Measurements from ENCODE around the gene GOLGA6L22. TPM values are rescaled to one million over a fixed set of nuclear protein-coding genes. Genes with fewer than 3 reads are reported as not detected.
"Not testable (repeated sequence)": the region's sequence is repeated elsewhere in the genome, so short reads cannot be mapped to it uniquely, and the experiment has no call there.

The GOLGA6L22 gene
- total RNA-seq, 2 experiments from 2014 or later, result not detected

- not testable (repeated sequence) for BruUV-seq (replicated peaks)
Observed at GRCh38 chr15:22516140-22516539, 57.4 kb downstream of the GOLGA6L22 start.

More at GRCh38 chr15:22516140-22516539, 57.4 kb downstream of the GOLGA6L22 start:
- H3K27ac ChIP-seq (ENCODE audit: low read depth, low read length, poor library complexity, severe bottlenecking); H4K20me1 ChIP-seq (ENCODE audit: insufficient read depth, low read length); H2AFZ ChIP-seq (ENCODE audit: low read length); H3K36me3 ChIP-seq (ENCODE audit: insufficient read depth, low read length); CTCF ChIA-PET (ENCODE audit: unreplicated experiment); H3K4me1 ChIP-seq (ENCODE audit: insufficient read depth, low read length, poor library complexity, severe bottlenecking); H3K79me2 ChIP-seq (ENCODE audit: insufficient read depth, low read depth, low read length); POLR2A ChIA-PET; H3K9me2 ChIP-seq (ENCODE audit: insufficient read depth, low read length); H3K4me3 ChIP-seq (ENCODE audit: low read depth, low read length, poor library complexity, severe bottlenecking); H3K9me3 ChIP-seq (ENCODE audit: low read length); intact Hi-C loops (cut with micrococcal nuclease; ENCODE audit: unreplicated experiment); H3K4me2 ChIP-seq (ENCODE audit: low read length); DNase-seq (ENCODE audit: low spot score): not testable (repeated sequence)

Small RNA genes within 50 kb of the gene (small RNA-seq; reads per million reads assigned to genes)
- gene RN7SL545P, result not detected
